CD4-positive, alpha-beta T cell (primary cell): ENCODE results near the gene FSTL5. TPM values are rescaled to one million over a fixed set of nuclear protein-coding genes. Genes with fewer than 3 reads are reported as not detected.

Experiments used
- ATAC-seq: fragments of 200-7000 bp; cut with Tn5 transposase; one replicate; pipeline ENCODE4 v1.10.0; 2022; ENCODE audit warnings: mild to moderate bottlenecking; ENCODE audit not compliant: poor library complexity
- CTCF ChIA-PET: fragments of 350-600 bp; sonication (Branson Sonifier 250); formaldehyde crosslinking; loops from one replicate; lab custom pipeline; 2021; ENCODE audit warnings: antibody characterized with exemption, inconsistent platforms; lab: Charles Lee
- POLR2A ChIA-PET: fragments of 350-600 bp; sonication (Branson Sonifier 250); formaldehyde crosslinking; loops from one replicate; lab custom pipeline; 2021; ENCODE audit warnings: antibody characterized with exemption, inconsistent platforms; lab: Charles Lee
- DNase-seq, 14 experiments: peaks; one replicate each; pipeline ENCODE4 v3.0.0-alpha.2; 2013 to 2020; ENCODE audit warnings: mixed read lengths in 2 of 14
- H3K27ac ChIP-seq, 2 donors: one replicate each; pipeline versions ENCODE4 v1.5.1 to v1.7.0; 2013; ENCODE audit warnings: low read length in 2 of 2, low read depth in 1 of 2, mild to moderate bottlenecking in 1 of 2
- H3K27me3 ChIP-seq, 2 experiments: 1 replicate in 1 of 2; 2 replicates in 1 of 2; pipeline versions ENCODE4 v1.6.1 to v1.7.0; 2013; ENCODE audit warnings: low read length in 2 of 2, control low read depth in 1 of 2, mild to moderate bottlenecking in 1 of 2, moderate library complexity in 1 of 2; ENCODE audit not compliant: insufficient read depth in 2 of 2, control insufficient read depth in 1 of 2
- H3K36me3 ChIP-seq: one replicate; pipeline ENCODE4 v1.6.1; 2013; ENCODE audit warnings: low read length, control low read depth; ENCODE audit not compliant: insufficient read depth
- H3K4me1 ChIP-seq: one replicate; pipeline ENCODE4 v1.6.1; 2013; ENCODE audit warnings: low read length, control low read depth; ENCODE audit not compliant: insufficient read depth
- H3K4me3 ChIP-seq: one replicate; pipeline ENCODE4 v1.5.1; 2013; ENCODE audit warnings: mild to moderate bottlenecking, low read length, moderate library complexity
- H3K9me3 ChIP-seq, 2 experiments: 1 replicate in 1 of 2; 2 replicates in 1 of 2; pipeline versions ENCODE4 v1.6.1 to v1.7.0; 2013; ENCODE audit warnings: low read length in 2 of 2, mild to moderate bottlenecking in 2 of 2, control low read depth in 1 of 2, moderate library complexity in 1 of 2; ENCODE audit not compliant: control insufficient read depth in 1 of 2, insufficient read depth in 1 of 2
- H3K27ac Mint-ChIP-seq: one replicate; pipeline ENCODE4 v1.8.0; 2020; ENCODE audit warnings: mixed read lengths
- H3K27me3 Mint-ChIP-seq: one replicate; pipeline ENCODE4 v1.8.0; 2021; ENCODE audit warnings: mixed read lengths
- H3K36me3 Mint-ChIP-seq: one replicate; pipeline ENCODE4 v1.8.0; 2021; ENCODE audit warnings: low read depth, mixed read lengths
- H3K4me1 Mint-ChIP-seq: one replicate; pipeline ENCODE4 v1.8.0; 2021; ENCODE audit warnings: low read depth, mixed read lengths
- H3K4me3 Mint-ChIP-seq: one replicate; pipeline ENCODE4 v1.8.0; 2020; ENCODE audit warnings: mild to moderate bottlenecking, mixed read lengths
- H3K9me3 Mint-ChIP-seq: one replicate; pipeline ENCODE4 v1.8.0; 2020; ENCODE audit warnings: mixed read lengths
- CTCF ChIP-seq: fragments of 200-600 bp; IDR thresholded peaks from one replicate; pipeline ENCODE4 v1.8.0; 2022; ENCODE audit warnings: antibody characterized with exemption, mild to moderate bottlenecking
- intact Hi-C, 2 experiments: fragments of 100-400 bp; cut with DNase I in 1 of 2; cut with micrococcal nuclease in 1 of 2; formaldehyde crosslinking; loops; one replicate each; pipeline versions ENCODE4 v1.15.1 to v1.9.0; 2023 to 2025; cut with DNase I, micrococcal nuclease
- total RNA-seq, 174 experiments: library from RNA in 2 of 174; stranded (reverse) in 2 of 174; gene quantifications; one replicate each; pipeline ENCODE4 v1.2.3 and lab custom pipeline; 2021 to 2026

The FSTL5 gene
- total RNA-seq, 2 experiments from 2014 or later, result not detected

- no peaks in the 10 kb centered on the region for H3K36me3 ChIP-seq
- POLR2A ChIA-PET, result no interaction called here
- Mint-ChIP-seq H3K9me3 (peaks cover 2% of the 10 kb centered on the region), H3K36me3 (no peaks in the 10 kb centered on the region), H3K27me3 (no peaks in the 10 kb centered on the region), H3K27ac (no peak overlapping the region), H3K4me3 (no peak overlapping the region), H3K4me1 (no peaks in the 10 kb centered on the region)
- no peak for ATAC-seq
- CTCF ChIA-PET, result no interaction called here
- intact Hi-C loops, result no loop called here
- DNase-seq, result peak in 1 of 14 experiments; percentile 5
- peaks cover 0 to 12% of the 10 kb centered on the region in 2 experiments for H3K9me3 ChIP-seq
- H3K4me3 ChIP-seq, result no peak overlapping the region
- no peaks in the 10 kb centered on the region for H3K27me3 ChIP-seq
- no peak overlapping the region for H3K27ac ChIP-seq
- no peaks in the 10 kb centered on the region for H3K4me1 ChIP-seq
- TF ChIP-seq CTCF, result no peak
Measured at GRCh38 chr4:161629694-161630441, 533.9 kb downstream of the FSTL5 start.

DNA sequence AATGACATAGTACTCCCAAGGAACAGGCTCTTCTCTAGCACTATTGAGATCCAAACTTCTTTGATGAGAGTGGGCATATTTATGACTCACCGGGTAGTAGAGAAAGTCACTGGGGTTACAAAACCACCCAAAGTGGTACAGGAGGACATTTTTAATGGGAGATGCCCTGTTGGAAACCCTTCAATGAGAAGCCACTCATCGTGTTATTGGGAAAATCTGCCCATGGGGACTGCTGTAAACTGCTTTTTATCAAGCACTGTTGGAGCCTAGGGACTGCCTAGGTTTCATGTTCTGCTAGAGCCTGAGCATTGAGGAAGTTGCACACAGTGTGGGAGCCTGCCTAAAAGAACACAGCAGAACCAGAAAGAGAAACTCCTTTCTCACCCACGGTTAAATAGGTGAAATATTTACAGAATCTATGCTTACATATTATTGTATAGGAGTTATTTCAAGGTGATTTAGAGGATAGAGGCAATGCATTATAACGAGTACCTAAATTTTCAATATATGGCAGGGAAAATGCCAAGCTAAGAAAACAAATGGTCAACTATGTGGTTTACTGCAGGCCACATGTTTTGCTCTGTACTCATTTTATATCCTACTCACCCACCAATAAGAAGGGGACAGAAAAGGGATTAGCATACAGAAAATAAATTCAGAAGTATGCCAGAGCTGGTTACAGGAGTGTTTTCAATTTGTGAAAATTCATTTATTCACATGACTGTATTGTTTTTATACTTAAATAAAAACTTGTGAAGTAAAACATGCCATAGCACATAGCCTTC is 559.1 kb downstream of the FSTL5 start:
- no peak for TF ChIP-seq CTCF
- H3K4me1 ChIP-seq, result no peaks in the 10 kb centered on the region
- CTCF ChIA-PET, result no interaction called here
- H3K4me3 ChIP-seq, result no peak overlapping the region
- POLR2A ChIA-PET, result no interaction called here
- Mint-ChIP-seq H3K36me3 (no peaks in the 10 kb centered on the region), H3K9me3 (no peaks in the 10 kb centered on the region), H3K27ac (no peak overlapping the region), H3K27me3 (no peaks in the 10 kb centered on the region), H3K4me1 (no peaks in the 10 kb centered on the region), H3K4me3 (no peak overlapping the region)
- peaks cover 0 to 4% of the 10 kb centered on the region in 2 experiments for H3K9me3 ChIP-seq
- ATAC-seq (no peak), DNase-seq (no peak)
- no peaks in the 10 kb centered on the region for H3K36me3 ChIP-seq
- intact Hi-C loops, result no loop called here
- no peak overlapping the region for H3K27ac ChIP-seq
- H3K27me3 ChIP-seq, result no peaks in the 10 kb centered on the region

- Mint-ChIP-seq H3K27ac (no peak overlapping the region), H3K4me1 (no peaks in the 10 kb centered on the region), H3K36me3 (no peaks in the 10 kb centered on the region), H3K9me3 (peaks cover 2% of the 10 kb centered on the region), H3K27me3 (no peaks in the 10 kb centered on the region), H3K4me3 (no peak overlapping the region)
- ChIA-PET POLR2A (no interaction called here), CTCF (no interaction called here)
- ATAC-seq (no peak), DNase-seq (no peak)
- Histone ChIP-seq H3K4me3 (no peak overlapping the region), H3K27me3 (no peaks in the 10 kb centered on the region), H3K27ac (no peak overlapping the region), H3K4me1 (no peaks in the 10 kb centered on the region), H3K9me3 (peaks cover 0 to under 1% of the 10 kb centered on the region in 2 experiments), H3K36me3 (no peaks in the 10 kb centered on the region)
- TF ChIP-seq CTCF, result no peak
- intact Hi-C loops, result no loop called here
Measured at GRCh38 chr4:161601011-161601410, 562.8 kb downstream of the FSTL5 start.
